ENCODE results near the gene PCNX4.

Gene PCNX4

DNA sequence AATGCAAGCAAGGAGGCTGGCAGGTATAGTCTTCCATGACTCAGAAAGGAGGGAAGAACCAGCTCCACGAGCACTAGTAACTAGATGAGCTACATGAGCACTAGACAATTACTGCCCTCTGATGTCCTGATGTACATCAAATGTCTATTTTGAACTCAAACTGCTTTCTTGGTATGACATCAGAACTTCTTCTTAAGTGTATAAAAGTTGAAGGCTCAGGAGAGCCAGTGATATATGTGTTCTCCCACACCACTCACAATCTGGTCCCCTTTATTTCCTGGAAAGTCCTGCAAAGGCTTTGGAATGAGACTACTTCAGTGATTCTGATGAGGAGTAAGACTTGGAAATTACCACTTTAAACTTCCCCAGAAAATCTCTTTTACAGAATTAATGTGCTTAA lies 92.0 kb downstream of the PCNX4 start:
- in situ Hi-C loops (cut with HindIII; ENCODE audit: low sequenced_read_pairs) = no loop called here
- DNase-seq (ENCODE audit: low read depth) = no peak
- TF ChIP-seq, protein P1, sequence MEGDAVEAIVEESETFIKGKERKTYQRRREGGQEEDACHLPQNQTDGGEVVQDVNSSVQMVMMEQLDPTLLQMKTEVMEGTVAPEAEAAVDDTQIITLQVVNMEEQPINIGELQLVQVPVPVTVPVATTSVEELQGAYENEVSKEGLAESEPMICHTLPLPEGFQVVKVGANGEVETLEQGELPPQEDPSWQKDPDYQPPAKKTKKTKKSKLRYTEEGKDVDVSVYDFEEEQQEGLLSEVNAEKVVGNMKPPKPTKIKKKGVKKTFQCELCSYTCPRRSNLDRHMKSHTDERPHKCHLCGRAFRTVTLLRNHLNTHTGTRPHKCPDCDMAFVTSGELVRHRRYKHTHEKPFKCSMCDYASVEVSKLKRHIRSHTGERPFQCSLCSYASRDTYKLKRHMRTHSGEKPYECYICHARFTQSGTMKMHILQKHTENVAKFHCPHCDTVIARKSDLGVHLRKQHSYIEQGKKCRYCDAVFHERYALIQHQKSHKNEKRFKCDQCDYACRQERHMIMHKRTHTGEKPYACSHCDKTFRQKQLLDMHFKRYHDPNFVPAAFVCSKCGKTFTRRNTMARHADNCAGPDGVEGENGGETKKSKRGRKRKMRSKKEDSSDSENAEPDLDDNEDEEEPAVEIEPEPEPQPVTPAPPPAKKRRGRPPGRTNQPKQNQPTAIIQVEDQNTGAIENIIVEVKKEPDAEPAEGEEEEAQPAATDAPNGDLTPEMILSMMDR (IDR thresholded peaks at IDR 0.05; ENCODE audit: low read depth, low read length, missing control alignments) = no peak
- peak overlapping the region; percentile 27 for H3K4me3 ChIP-seq (ENCODE audit: low read depth, low read length)

DNA sequence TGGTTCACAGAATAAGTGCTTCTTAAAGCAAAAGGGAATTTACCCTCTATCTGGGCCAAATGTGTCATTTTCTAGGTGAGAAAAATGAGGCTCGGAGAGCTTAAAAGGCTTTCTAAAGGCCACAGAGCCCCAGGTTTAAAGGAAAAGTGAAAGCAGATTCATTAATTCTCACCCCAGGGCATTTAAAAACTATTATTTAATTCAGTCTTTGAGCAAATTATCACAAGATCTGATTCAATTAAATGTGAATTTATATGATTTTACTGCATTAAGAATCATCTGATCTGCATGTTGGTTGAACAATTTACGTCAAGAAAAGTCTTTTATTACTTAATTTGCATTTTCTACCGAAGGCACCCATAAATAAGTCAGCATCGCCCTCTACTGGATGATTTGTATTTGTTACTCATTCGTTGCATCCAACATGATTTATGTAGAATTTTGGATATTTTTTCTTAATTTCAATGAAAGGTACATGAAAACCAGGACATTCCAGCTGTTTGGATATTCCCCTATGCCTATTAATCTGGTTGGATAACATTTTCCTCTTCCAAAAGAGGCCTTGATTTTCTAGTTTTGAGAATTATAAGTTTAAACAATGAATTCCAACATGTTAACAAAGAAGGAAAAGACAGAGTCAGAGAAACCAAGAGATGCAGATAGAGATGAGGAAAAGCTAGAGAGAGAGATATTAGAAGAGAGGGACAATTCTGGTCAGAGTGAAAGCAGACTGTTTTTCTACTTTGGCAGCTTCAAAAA lies 92.6 kb downstream of the PCNX4 start:
- H3K4me3 ChIP-seq (ENCODE audit: low read depth, low read length) = peak overlapping the region; percentile 27
- TF ChIP-seq, protein P1 (IDR thresholded peaks at IDR 0.05; ENCODE audit: low read depth, low read length, missing control alignments) = peak; percentile 26
- in situ Hi-C loops (cut with HindIII; ENCODE audit: low sequenced_read_pairs) = no loop called here
- DNase-seq (ENCODE audit: low read depth) = peak; percentile 65

DNA sequence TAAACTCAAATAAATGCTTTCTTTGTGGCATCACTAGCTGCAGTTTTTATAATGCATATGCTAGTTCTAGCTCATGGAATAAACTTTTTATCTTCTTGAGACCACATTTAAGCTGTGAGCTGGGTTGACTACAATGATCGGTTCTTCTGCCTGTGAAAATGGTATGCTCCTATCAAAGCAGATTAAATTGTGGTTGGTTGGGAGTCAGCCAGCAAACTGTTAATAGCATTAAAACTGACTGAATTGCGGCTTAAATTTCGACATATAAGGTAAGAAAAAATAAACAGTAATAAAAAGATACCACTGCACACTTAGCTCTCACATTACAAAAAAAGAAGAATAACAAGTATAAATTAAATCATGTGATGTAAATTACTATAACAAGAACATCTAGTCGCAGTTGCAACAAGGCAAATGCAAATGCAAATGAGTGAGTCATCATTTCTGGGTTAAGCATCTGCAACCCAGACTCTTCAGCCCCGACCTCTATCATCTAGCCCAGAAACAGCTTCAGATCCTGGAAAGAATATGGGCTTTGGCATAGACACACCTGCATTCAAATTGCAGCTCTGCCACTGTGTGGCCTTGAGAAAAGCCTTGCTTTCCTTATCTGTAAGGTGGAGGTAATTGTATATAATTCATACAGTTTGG lies 93.3 kb downstream of the PCNX4 start:
- TF ChIP-seq, protein P1 (IDR thresholded peaks at IDR 0.05; ENCODE audit: low read depth, low read length, missing control alignments) = no peak
- H3K4me3 ChIP-seq (ENCODE audit: low read depth, low read length) = no peak overlapping the region
- no peak for DNase-seq (ENCODE audit: low read depth)
- in situ Hi-C loops (cut with HindIII; ENCODE audit: low sequenced_read_pairs) = no loop called here

DNA sequence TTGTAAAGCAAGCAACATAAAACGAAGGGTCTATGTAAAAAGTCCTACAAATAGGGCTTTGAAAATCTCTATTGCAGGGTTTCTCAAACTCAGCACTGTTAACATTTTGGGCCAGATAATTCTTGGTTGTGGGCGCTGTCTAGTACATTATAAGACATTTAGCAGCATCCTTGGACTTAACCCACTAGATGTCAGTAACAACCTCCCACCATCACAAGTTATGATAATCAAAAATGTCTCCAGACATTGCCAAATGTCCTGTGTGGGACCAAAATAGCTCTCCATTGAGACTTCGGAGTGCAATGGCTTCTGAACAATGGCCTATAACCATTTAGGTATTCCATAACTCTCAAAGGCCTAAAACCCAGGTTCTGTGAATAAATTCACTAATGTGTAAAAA lies 96.4 kb downstream of the PCNX4 start:
- TF ChIP-seq, protein P1 (IDR thresholded peaks at IDR 0.05; ENCODE audit: low read depth, low read length, missing control alignments) = peak; percentile 21
- in situ Hi-C loops (cut with HindIII; ENCODE audit: low sequenced_read_pairs) = no loop called here
- DNase-seq (ENCODE audit: low read depth) = no peak
- no peak overlapping the region for H3K4me3 ChIP-seq (ENCODE audit: low read depth, low read length)

DNA sequence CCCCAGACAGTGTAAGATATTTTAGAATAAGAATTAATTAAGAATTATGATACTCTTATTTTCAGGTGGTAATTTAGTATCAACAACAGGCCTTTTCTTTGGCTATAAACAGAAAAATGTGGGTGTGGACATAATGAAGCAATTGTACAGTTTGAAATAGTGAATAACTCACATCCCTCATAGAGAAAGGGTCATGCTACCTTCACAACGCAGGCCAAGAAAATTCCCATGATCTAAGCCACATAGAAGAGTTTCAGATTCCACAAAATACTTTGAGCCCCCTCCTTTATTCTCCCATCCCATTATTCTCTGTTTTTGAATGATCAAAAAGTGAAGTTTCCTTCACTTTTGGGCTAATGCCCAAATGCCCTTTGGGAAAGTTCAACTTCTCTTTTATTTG lies 97.0 kb downstream of the PCNX4 start:
- TF ChIP-seq, protein P1 (IDR thresholded peaks at IDR 0.05; ENCODE audit: low read depth, low read length, missing control alignments) = no peak
- in situ Hi-C loops (cut with HindIII; ENCODE audit: low sequenced_read_pairs) = no loop called here
- no peak for DNase-seq (ENCODE audit: low read depth)
- no peak overlapping the region for H3K4me3 ChIP-seq (ENCODE audit: low read depth, low read length)

DNA sequence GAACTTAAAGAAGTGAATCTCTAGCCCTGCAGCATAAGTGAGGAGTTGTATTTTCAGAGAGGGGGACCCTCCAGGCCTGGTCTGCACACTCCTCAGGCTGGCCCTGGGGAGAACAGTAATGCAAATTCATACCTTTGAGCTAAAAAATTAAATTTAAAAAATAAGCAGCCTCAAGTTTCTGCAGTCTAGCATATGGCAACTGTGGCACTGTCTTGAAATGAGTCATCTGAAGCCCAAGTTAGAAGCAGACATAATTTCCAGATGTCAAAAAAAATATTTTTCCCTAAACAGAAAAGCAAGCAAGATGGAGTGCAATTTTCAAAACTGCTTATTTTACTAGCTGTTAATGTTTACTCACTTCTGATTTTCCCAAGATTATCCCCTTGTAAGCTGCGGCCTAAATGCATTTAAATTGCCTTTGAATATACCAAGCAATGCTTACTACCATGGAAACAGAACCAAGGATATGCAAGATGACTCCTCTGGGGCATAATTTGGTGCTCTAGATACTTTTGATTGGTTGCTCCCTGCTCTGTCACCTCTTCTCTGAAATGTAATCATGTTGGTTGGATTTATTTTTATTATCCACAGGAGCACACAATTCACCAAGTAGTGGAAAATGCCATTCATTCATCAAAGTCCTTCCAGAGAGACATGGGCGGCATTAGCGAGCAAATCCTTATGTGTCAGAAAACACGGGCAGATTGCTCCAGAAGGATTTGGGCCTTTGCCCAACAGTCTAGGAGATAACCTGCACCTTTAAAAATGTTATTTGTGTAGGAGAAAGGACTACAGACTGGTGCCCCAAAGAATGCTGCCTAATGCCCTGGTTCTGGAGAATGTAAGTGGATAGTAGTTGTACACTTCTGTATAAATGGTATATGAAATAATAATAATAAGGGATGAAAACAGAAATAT lies 98.5 kb downstream of the PCNX4 start:
- DNase-seq (ENCODE audit: low read depth) = no peak
- in situ Hi-C loops (cut with HindIII; ENCODE audit: low sequenced_read_pairs) = no loop called here
- H3K4me3 ChIP-seq (ENCODE audit: low read depth, low read length) = no peak overlapping the region
- TF ChIP-seq, protein P1 (IDR thresholded peaks at IDR 0.05; ENCODE audit: low read depth, low read length, missing control alignments) = no peak
